IPS-18c (cell line): Measurements from ENCODE around the gene CLHC1.
"Not testable (repeated sequence)": the region's sequence is repeated elsewhere in the genome, so short reads cannot be mapped to it uniquely, and the experiment has no call there.

Experiments used
- H3K4me3 ChIP-seq: 2 replicates; pipeline ENCODE4 v1.7.0; 2013; ENCODE audit warnings: low read depth, mild to moderate bottlenecking, low read length, moderate library complexity; ENCODE audit not compliant: insufficient read depth
- H3K9me3 ChIP-seq: one replicate; pipeline ENCODE4 v1.6.1; 2013; ENCODE audit warnings: mild to moderate bottlenecking, low read length, moderate library complexity; ENCODE audit not compliant: control insufficient read depth, insufficient read depth

Gene CLHC1

GRCh38 chr2:55196526-55196925 is 35.6 kb downstream of the CLHC1 start:
- H3K9me3 ChIP-seq: no peaks in the 10 kb centered on the region
- no peak overlapping the region for H3K4me3 ChIP-seq

GRCh38 chr2:55191888-55192287 is 40.2 kb downstream of the CLHC1 start:
- H3K4me3 ChIP-seq, H3K9me3 ChIP-seq: not testable (repeated sequence)

DNA sequence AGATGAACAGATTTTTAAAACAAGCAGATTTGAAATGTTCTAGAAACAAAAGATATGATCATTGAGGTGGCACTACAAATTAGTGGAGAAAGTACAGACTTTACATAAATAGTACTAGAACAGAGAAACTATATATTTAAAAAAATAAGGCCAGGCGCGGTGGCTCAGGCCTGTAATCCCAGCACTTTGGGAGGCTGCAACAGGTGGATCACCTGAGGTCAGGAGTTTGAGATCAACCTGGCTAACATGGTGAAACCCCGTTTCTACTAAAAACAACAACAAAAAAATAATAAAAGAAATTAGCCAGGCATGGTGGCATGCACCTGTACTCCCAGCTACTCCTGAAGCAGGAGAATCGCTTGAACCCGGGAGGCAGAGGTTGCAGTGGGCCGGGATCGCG is 45.3 kb downstream of the CLHC1 start:
- H3K4me3 ChIP-seq, H3K9me3 ChIP-seq: not testable (repeated sequence)

GRCh38 chr2:55180374-55180773 is 51.7 kb downstream of the CLHC1 start:
- Histone ChIP-seq H3K9me3 (no peaks in the 10 kb centered on the region), H3K4me3 (no peak overlapping the region)

- H3K4me3 ChIP-seq: no peak overlapping the region
- no peaks in the 10 kb centered on the region for H3K9me3 ChIP-seq
These were observed 56.0 kb downstream of the CLHC1 start for GRCh38 chr2:55176094-55176415.

DNA sequence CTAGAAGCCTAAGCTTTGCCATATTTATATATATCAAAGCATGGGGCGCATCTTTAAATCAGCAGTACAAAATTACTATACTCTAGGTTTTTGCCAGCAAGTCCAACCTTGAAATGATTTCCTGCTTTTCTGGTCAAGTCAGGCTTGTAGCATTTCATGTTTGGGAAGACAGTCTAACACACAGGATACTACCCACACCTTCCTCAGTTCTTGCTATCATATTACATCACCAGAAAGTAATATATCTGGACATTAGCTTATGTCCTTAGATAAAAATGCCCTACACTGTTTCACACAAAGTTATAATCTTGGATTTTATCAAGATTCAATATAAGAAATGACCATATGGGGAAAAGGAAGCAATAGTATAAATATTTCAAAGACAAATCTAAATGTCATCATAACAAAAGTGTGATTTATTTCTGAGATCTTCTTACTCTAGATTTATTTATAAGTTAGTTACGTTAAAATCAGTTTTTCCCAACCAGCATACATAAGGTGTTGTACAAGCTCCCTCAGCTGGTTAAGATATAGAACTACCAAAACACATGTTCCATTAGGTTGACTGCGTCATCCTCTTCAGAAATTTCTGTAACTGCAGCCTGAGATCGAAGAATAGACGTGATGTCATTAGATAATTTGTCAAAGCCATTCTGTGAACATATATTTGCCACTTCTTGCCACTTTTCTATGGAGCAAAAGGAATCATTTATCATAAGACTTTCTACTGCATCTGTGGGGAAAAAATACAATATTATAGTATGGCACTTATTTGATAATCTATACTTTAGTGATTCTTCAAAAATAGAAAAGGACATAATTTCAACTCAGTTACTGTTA is 56.6 kb downstream of the CLHC1 start:
- Histone ChIP-seq H3K9me3 (no peaks in the 10 kb centered on the region), H3K4me3 (no peak overlapping the region)

DNA sequence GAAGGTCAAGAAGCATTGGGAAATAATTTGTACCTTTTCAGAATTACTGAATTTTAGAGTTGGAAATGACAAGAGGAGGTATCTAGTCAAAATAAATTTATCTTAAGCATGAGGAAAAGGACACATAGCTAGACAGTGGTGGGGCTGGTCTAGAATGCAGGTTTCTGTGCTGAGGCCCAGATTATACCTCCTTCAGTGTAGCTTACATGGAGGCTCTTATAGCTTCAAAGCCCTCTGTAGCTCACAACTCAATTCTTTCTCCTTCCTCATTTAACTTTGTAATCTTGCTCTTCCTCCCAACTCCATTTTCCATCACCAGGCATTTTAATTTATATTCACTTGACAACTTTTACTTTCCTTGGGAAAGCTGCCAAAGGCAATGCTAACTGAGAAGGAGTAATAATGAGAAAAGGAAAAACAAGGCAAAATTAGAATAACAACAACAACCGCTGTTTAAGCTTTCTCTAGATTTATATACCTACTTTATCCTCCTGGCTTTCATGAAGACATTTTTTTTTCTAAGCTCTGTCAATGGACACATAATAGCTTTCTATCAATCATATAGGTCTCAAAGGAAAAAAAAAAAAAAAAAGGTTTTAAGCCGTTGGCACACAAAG is 58.5 kb downstream of the CLHC1 start:
- H3K4me3 ChIP-seq: no peak overlapping the region
- no peaks in the 10 kb centered on the region for H3K9me3 ChIP-seq

DNA sequence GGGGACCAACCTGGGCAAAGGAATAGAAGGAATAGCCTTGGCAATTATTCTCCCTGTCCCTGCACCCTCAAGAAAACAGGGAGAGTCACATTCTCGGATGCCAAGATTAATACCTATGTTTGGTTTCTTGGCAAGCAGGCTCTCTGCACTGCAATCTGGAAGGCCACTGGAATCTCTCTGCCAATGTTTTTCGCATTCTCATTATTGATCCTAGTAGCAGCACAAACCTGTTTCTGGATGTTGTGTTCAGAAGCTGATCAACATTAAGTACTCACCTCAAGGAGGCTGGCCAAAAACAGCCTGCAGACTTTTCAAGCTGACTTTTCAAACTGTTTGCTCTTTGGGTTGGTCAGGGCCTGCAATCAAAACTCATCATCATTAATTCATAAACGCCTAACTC is 62.2 kb downstream of the CLHC1 start:
- no peaks in the 10 kb centered on the region for H3K9me3 ChIP-seq
- H3K4me3 ChIP-seq: no peak overlapping the region

DNA sequence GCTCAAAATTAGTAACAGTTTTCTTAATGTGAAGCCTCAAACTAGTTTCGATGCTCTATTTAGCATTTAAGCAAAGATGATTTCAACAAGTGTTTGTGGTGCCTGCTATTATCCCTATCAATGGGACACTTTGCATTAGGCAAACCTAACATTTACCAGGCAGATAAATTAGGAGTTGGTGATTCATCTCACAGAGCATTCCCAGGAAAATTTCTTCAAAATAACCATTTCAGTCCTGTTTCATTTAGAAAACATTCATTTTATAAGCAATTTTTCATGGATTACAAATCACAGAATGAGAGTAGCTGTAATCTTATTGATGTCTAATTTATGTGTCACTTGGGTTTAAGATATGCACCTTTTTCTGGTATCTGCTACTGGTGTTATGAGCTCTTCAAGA is 62.7 kb downstream of the CLHC1 start:
- no peak overlapping the region for H3K4me3 ChIP-seq

GRCh38 chr2:55168221-55169154 is 63.6 kb downstream of the CLHC1 start:
- no peak overlapping the region for H3K4me3 ChIP-seq
- H3K9me3 ChIP-seq: no peaks in the 10 kb centered on the region

More for the DNA sequence above, 62.7 kb downstream of the CLHC1 start:
- no peaks in the 10 kb centered on the region for H3K9me3 ChIP-seq

DNA sequence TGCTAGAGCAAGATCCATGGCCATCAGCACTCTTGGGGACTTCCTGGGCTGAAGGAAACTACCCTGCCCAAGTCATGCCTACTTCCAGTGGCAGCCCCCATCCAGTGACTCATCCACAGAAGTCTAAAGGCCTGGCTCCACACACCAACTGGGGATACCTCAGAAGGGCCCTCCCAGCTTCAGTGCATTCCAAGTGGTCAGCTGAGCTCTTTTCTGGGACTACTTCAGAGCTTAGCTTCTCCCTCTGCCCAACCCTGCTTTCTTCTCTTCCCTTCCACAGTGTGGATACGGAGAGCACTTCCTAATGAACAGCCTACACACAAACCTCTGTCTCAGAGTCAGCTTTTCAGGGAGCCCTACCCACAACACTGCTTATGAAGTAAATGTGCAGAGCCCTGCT is 66.5 kb downstream of the CLHC1 start:
- H3K9me3 ChIP-seq: no peaks in the 10 kb centered on the region

GRCh38 chr2:55164534-55165480 is 67.3 kb downstream of the CLHC1 start:
- Histone ChIP-seq H3K4me3 (no peak overlapping the region), H3K9me3 (no peaks in the 10 kb centered on the region)

More for the DNA sequence above, 66.5 kb downstream of the CLHC1 start:
- no peak overlapping the region for H3K4me3 ChIP-seq

DNA sequence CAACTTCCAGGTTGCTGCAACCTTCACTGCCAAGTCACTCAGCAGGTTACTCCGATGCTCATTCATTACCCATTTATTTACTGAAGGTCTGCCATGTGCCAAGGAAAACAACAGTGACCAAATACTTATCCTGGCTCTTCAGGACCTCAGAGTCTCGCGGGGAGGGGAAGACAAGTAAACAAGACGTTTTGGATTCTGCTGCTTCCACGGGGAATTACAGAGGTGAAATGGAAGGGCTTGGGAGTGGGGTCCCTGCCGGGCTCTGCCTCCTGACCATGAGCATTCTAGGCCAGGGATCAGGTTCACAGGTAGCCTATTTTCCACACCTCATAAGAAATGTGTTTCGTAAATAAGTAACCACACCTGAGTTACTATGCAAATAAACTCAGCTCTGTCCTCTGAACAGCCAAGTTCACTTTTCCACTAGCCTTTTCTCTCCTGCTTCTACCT is 68.1 kb downstream of the CLHC1 start:
- Histone ChIP-seq H3K9me3 (no peaks in the 10 kb centered on the region), H3K4me3 (no peak overlapping the region)

- Histone ChIP-seq H3K4me3 (no peak overlapping the region), H3K9me3 (no peaks in the 10 kb centered on the region)
These were observed 68.8 kb downstream of the CLHC1 start for GRCh38 chr2:55163274-55163721.

- Histone ChIP-seq H3K4me3 (no peak overlapping the region), H3K9me3 (no peaks in the 10 kb centered on the region)
These were observed 69.6 kb downstream of the CLHC1 start for GRCh38 chr2:55162284-55163006.
